Measurements from ENCODE around the gene HSPA4.

DNA sequence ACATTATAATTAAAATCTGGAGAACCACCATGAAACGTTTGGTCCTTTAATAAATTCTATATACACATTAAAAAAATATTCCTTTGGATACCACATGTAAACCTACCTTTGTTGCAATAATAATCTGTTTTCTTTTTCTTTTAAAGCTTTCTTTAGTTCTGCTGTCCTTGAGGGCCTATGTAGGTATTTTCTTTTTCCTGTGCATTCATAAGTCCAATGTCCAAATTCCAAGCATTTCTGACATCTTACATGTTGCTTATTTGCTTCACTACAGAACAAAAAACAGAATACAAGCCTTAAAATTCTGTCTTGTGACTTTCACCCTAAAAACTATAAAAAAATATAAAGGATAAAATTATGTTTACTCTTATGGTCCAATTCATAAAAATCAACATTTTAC, 45.2 kb upstream of the HSPA4 start:
- TF ChIP-seq GATA2 (IDR thresholded peaks at IDR 0.05; ENCODE audit: low read depth, low read length) = no peak
- no peak for TF ChIP-seq GATA3 (IDR thresholded peaks at IDR 0.05; ENCODE audit: low read depth, low read length)
